Measurements from ENCODE around the gene TSPYL1. TPM values are rescaled to one million over a fixed set of nuclear protein-coding genes. Genes with fewer than 3 reads are reported as not detected.

The TSPYL1 gene
- total RNA-seq, 1 experiment from 2014 or later, result 70.3 TPM

- ChIA-PET POLR2A (no interaction called here), CTCF (no interaction called here), RAD21 (ENCODE audit: low non-redundant PET in 1 of 2, low total read pairs in 2 of 2, uncharacterized antibody in 2 of 2, unreplicated experiment in 2 of 2) (no interaction called here)
- Histone ChIP-seq H3K9me2 (ENCODE audit: insufficient read depth) (no peaks in the 10 kb centered on the region), H3K79me2 (ENCODE audit: insufficient read depth, low read length) (no peaks in the 10 kb centered on the region), H3K9ac (ENCODE audit: low read length) (no peak overlapping the region), H2AFZ (ENCODE audit: low read depth, low read length, poor library complexity, severe bottlenecking) (no peak overlapping the region), H3K36me3 (ENCODE audit: control insufficient read depth in 1 of 2, insufficient read depth in 2 of 2, low read length in 2 of 2) (no peaks in the 10 kb centered on the region), H3K27me3 (ENCODE audit: insufficient read depth, low read length) (no peaks in the 10 kb centered on the region), H3K27ac (ENCODE audit: low read depth, low read length) (no peak overlapping the region), H4K20me1 (ENCODE audit: insufficient read depth) (no peaks in the 10 kb centered on the region), H3K4me1 (ENCODE audit: control insufficient read depth in 1 of 2, insufficient read depth in 2 of 2, low read length in 2 of 2) (no peaks in the 10 kb centered on the region), H3K4me2 (ENCODE audit: low read length) (no peak overlapping the region), H3K9me3 (ENCODE audit: control insufficient read depth in 1 of 2, insufficient read depth in 1 of 2, low read depth in 1 of 2, low read length in 2 of 2) (no peaks in the 10 kb centered on the region), H3K4me3 (replicated peaks in 1 of 2; ENCODE audit: low read depth in 1 of 2, low read length in 2 of 2) (no peak overlapping the region)
- intact Hi-C loops (cut with micrococcal nuclease), result no loop called here
- no peak for ATAC-seq
- no peak for DNase-seq (ENCODE audit: low read depth, low spot score)
- no TSS peak for BruUV-seq (replicated peaks)
- TF ChIP-seq CTCF (IDR thresholded peaks at IDR 0.05 in 2 of 3, conservative IDR thresholded peaks at IDR 0.05 in 1 of 3; ENCODE audit: borderline replicate concordance in 1 of 3, insufficient read depth in 1 of 3, low read depth in 2 of 3, low read length in 2 of 3) (no peak), ELF1 (IDR thresholded peaks at IDR 0.05; ENCODE audit: borderline replicate concordance, low read depth) (no peak), EZH2phosphoT487 (IDR thresholded peaks at IDR 0.05; ENCODE audit: borderline replicate concordance) (no peak), ZNF274 (IDR thresholded peaks at IDR 0.05; ENCODE audit: low read depth, low read length) (no peak), YY1 (IDR thresholded peaks at IDR 0.05; ENCODE audit: extremely low read depth, insufficient replicate concordance, low read depth, low read length) (no peak), FOSL1 (IDR thresholded peaks at IDR 0.05; ENCODE audit: low read depth) (no peak), JUND (IDR thresholded peaks at IDR 0.05) (no peak)
Observed at GRCh38 chr6:116326996-116327395, 47.3 kb upstream of the TSPYL1 start.

GRCh38 chr6:116326181-116326671, 46.5 kb upstream of the TSPYL1 start:
- H3K36me3 ChIP-seq (ENCODE audit: control insufficient read depth in 1 of 2, insufficient read depth in 2 of 2, low read length in 2 of 2), result no peaks in the 10 kb centered on the region
- no peak overlapping the region for H2AFZ ChIP-seq (ENCODE audit: low read depth, low read length, poor library complexity, severe bottlenecking)
- H3K27me3 ChIP-seq (ENCODE audit: insufficient read depth, low read length), result no peaks in the 10 kb centered on the region
- H3K4me3 ChIP-seq (replicated peaks in 1 of 2; ENCODE audit: low read depth in 1 of 2, low read length in 2 of 2), result no peak overlapping the region
- H3K4me2 ChIP-seq (ENCODE audit: low read length), result no peak overlapping the region
- no peaks in the 10 kb centered on the region for H3K4me1 ChIP-seq (ENCODE audit: control insufficient read depth in 1 of 2, insufficient read depth in 2 of 2, low read length in 2 of 2)
- no peak overlapping the region for H3K9ac ChIP-seq (ENCODE audit: low read length)
- intact Hi-C loops (cut with micrococcal nuclease), result no loop called here
- H3K9me2 ChIP-seq (ENCODE audit: insufficient read depth), result no peaks in the 10 kb centered on the region
- BruUV-seq (replicated peaks), result no TSS peak
- no peaks in the 10 kb centered on the region for H3K79me2 ChIP-seq (ENCODE audit: insufficient read depth, low read length)
- ChIA-PET RAD21 (ENCODE audit: low non-redundant PET in 1 of 2, low total read pairs in 2 of 2, uncharacterized antibody in 2 of 2, unreplicated experiment in 2 of 2) (no interaction called here), POLR2A (no interaction called here), CTCF (no interaction called here)
- no peaks in the 10 kb centered on the region for H3K9me3 ChIP-seq (ENCODE audit: control insufficient read depth in 1 of 2, insufficient read depth in 1 of 2, low read depth in 1 of 2, low read length in 2 of 2)
- DNase-seq (ENCODE audit: low read depth, low spot score), result no peak
- H3K27ac ChIP-seq (ENCODE audit: low read depth, low read length), result no peak overlapping the region
- H4K20me1 ChIP-seq (ENCODE audit: insufficient read depth), result no peaks in the 10 kb centered on the region
- ATAC-seq, result no peak
- TF ChIP-seq RAD21 (IDR thresholded peaks at IDR 0.05; ENCODE audit: low read depth) (no peak), ELF1 (IDR thresholded peaks at IDR 0.05; ENCODE audit: borderline replicate concordance, low read depth) (no peak), POLR2AphosphoS5 (IDR thresholded peaks at IDR 0.05; ENCODE audit: low read depth, low read length) (no peak), JUND (IDR thresholded peaks at IDR 0.05) (no peak), ZFX (IDR thresholded peaks at IDR 0.05) (no peak), EZH2 (IDR thresholded peaks at IDR 0.05) (no peak), MAX (IDR thresholded peaks at IDR 0.05) (no peak), CBX3 (IDR thresholded peaks at IDR 0.05; ENCODE audit: low read depth) (no peak), SP1 (IDR thresholded peaks at IDR 0.05; ENCODE audit: low read depth) (no peak), POLR2A (IDR thresholded peaks at IDR 0.05; ENCODE audit: borderline replicate concordance, extremely low read depth, insufficient read depth, insufficient read length) (no peak), ATF3 (IDR thresholded peaks at IDR 0.05) (no peak), SIN3A (IDR thresholded peaks at IDR 0.05; ENCODE audit: low read depth) (no peak), ZNF274 (IDR thresholded peaks at IDR 0.05; ENCODE audit: low read depth, low read length) (no peak), TCF7L2 (IDR thresholded peaks at IDR 0.05; ENCODE audit: borderline replicate concordance, extremely low read depth, insufficient read depth, insufficient read length) (no peak), CEBPB (IDR thresholded peaks at IDR 0.05; ENCODE audit: low read depth) (no peak)
